HG03378 (cell line): ENCODE results near the gene MAGI1.
"Not testable (repeated sequence)": the region's sequence is repeated elsewhere in the genome, so short reads cannot be mapped to it uniquely, and the experiment has no call there.

Experiments
- ATAC-seq: cut with Tn5 transposase; IDR thresholded peaks from one replicate; pipeline ENCODE4 v1.9.1; 2021; ENCODE audit warnings: mild to moderate bottlenecking, moderate library complexity; ENCODE audit not compliant: unreplicated experiment

MAGI1 gene

DNA sequence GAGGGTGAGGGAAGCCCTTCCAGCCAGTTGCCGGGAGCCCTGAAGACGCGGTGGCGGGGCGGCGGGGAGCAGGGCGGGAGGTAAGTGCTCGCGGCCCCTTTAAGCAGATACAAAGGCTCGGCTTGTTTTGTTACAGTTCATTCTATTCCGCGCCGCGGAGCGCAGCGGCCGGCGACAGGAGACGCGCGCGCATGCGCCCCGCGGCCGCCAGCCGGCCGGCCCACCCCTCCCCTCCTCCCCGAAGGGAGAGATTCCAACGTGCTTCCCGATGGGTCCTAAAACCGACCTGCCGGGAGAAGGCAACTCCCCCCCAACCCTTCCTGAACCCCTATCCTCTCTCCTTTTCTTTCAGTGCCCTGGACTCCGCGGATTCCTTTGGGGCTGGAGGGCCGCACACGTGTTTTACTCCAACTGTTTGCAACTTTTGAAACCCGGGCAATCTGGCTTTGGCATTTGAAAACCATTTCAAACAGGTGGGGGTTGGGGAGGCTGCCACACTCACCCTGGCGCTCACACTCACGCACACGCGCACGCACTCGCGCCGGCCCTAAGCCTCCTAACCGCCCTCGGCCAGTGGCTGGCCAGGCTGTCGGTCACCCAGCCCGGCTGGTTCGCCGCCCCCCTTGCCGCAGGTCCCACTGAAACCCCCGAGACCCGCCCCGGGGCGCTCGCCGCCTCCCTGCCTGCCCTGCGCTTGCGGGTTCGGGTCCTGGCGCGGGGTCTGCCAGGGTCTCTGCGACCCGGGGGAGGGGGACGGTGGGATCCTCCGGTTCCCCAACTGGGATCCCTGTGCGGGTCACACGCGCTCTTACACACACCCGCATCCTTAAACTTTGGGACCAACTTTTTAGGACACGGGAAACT lies at the start of gene MAGI1:
TSS of gene MAGI1 (minus strand) at position 193 of the 864 bp plus-strand sequence. CDS start 610 bp downstream, outside the sequence.
- ATAC-seq, result peak; percentile 71

DNA sequence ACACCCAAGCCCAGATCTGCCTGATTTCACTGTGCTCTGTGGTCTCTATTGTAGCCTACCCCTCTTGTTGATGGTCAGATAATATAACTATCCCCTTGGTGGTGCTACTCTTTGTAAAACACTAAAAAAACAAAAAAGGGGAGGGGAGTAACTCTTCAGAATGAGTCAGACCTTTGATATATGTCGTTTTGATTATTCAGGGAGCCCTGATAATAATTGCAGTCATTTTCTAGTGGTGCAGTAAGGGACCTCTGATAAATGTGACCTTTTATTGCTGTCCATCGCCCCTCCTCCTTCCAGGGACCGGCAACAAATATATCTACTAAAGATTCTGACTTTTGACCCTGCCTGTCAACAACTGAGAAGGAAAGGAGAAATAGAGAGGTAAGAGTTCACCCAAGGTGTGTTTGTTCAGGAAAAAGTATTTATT lies 45.1 kb upstream of the MAGI1 start:
- no peak for ATAC-seq

DNA sequence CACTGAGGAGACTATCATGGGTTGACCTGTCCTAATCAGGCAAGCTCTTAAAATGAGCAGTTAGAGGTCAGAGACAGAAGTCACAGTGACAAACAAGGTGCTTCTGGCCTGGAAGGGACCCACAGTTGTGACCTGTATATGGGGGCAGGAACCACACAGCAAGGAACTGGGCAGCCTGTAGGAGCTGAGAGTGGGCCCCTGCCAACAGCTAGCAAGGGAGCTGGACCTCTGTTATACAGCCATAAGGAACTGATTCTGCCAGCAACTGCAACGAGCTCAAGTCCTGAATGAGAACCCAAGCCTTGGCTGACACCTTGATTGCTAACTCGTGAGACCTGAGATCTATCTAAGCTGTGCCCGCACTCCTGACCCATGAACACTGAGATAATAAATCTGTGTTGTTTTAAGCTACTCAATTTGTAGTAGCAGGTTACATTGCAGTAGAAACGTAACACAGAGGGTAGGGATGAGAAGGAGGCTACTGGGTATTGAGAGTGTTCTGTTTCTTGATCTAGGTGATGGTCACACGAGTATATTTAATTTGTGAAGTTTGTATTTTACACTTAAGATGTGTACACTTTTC lies 44.5 kb upstream of the MAGI1 start:
- no peak for ATAC-seq

- ATAC-seq, result no peak
These were observed 44.0 kb upstream of the MAGI1 start for GRCh38 chr3:66082679-66083078.

DNA sequence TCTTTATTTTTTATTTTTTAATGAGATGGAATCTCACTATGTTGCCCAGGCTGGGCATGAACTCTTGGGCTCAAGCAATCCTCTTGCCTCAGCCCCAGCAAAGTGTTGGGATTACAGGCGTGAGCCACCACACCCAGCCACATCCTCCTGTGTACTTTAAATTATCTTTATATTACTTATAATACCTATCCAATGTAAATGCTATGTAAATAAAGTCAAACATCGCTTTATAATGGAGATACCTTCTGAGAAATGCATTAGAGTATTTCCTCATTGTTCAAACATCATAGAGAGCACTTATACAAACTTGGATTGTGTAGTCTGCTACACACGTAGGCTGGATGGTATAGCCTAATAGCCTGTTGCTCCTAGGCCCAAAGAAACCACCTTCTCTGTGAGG lies 41.4 kb upstream of the MAGI1 start:
- ATAC-seq, result no peak

- no peak for ATAC-seq
These were observed 39.3 kb upstream of the MAGI1 start for GRCh38 chr3:66077973-66078372.

DNA sequence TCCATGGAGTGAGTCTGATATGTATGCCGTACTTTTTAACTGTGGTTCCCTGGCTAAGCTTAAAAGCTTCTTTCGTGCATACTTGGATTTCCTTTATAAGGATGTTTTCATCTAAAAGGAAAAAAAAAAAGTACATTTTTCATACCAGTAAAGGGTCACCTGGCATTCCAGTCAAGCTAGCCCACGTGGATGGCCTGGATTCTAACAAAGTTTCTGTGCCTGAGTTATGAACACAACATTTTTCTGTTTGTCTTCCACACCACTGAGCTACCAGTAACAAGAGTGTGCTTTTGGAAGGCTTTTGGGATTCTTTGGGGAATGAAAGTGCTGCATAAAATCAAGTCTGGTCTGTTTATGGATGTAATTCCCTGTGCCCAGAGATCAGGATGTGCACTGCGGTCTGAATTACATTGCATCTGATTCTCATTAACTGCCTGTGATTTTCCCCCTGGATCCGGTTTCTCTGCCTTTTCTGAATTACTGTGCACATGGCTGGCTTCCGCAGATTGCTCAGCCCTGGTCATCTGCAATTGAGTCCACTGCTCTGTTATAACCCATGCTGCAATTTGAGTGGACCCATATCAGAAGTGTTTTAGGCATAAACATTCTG lies 38.2 kb upstream of the MAGI1 start:
- ATAC-seq, result no peak

- ATAC-seq, result no peak
These were observed 36.6 kb upstream of the MAGI1 start for GRCh38 chr3:66075281-66075680.

- no peak for ATAC-seq
These were observed 34.9 kb upstream of the MAGI1 start for GRCh38 chr3:66073464-66074141.

- ATAC-seq, result no peak
These were observed 29.5 kb upstream of the MAGI1 start for GRCh38 chr3:66068255-66068654.

DNA sequence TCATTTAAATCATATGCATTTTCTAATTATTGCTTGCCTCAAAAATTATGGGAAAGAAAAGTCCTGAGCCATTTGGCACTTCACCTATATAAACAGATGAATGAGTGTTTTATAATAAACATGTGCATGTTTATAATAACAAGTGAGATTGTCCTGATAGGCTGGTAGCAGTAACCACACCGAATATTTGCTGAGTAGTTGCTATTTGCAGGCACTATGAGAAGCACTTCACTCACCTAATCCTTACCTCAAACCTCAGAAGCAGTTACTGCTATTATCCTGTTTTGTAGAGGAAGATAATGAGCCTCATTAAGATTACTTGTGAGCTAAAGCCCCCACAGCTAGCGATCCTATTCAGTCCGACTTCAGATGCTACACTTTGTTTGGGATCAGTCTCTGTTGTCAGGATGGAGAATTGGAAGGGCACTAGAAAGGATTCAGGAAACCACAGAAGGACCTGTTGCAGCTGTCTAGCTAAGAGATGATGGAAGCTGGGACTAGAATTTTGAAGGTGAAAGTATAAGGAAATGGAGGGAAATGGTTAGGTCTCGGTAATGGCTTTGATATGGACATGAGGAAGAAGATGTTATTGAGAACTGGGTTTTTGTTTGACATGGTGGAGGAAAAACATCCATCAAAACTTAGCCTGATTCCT lies 28.4 kb upstream of the MAGI1 start:
- no peak for ATAC-seq

- ATAC-seq, result no peak
These were observed 16.6 kb upstream of the MAGI1 start for GRCh38 chr3:66055289-66055688.

GRCh38 chr3:66053550-66054094 lies 14.9 kb upstream of the MAGI1 start:
- no peak for ATAC-seq

GRCh38 chr3:66052721-66053549 lies 14.2 kb upstream of the MAGI1 start:
- ATAC-seq, result no peak

DNA sequence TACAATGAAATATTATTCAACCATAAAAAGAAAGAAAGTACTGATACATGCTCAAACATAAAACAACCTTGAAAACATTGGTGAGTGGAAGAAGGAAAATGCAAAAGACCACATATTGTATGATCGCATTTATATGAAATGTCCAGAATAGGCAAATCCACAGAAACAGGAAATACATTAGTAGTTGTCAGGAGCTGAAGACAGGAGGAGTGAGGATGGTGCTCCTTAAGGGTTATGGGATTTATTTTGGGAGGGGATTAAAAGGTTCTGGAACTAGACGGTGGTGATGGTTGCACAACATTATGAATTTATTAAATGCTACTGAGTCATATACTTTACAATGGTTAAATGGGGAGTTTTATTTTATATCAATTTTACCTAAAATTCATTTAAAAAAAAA lies 12.1 kb upstream of the MAGI1 start:
- ATAC-seq, result no peak

- ATAC-seq, result no peak
These were observed 9.3 kb upstream of the MAGI1 start for GRCh38 chr3:66048051-66048395.

GRCh38 chr3:66047311-66048050 lies 8.8 kb upstream of the MAGI1 start:
- ATAC-seq, result no peak

GRCh38 chr3:66046321-66046720 lies 7.6 kb upstream of the MAGI1 start:
- not testable (repeated sequence) for ATAC-seq

DNA sequence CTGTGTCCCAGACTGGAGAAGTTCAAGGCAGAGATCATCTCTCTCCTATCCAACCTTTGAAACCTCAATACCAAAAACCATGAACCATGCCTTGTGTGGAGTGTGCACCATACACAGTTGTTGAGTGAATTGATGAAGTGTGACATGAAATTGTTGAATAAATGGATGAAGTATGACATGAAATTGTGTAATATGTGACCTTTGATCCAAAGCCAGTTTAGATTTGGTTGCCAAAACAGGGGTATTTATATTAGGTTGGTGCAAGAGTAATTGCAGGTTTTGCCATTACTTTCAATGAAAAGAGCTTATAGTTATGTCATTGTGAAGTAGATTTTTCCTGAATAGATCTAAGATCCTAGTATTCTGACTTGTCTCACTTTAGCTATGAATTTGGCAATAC lies 3.1 kb upstream of the MAGI1 start:
- no peak for ATAC-seq
